Hypothalamus (tissue), 51 donors: ENCODE measurements around the gene SH3RF2.
A peak's percentile ranks its signal among the peaks of the same experiment; 100 is the strongest.

Source experiments
- DNase-seq, 51 donors: peaks; one replicate each; lab custom pipeline; 2025; lab: John Stamatoyannopoulos, UW

Gene SH3RF2

DNA sequence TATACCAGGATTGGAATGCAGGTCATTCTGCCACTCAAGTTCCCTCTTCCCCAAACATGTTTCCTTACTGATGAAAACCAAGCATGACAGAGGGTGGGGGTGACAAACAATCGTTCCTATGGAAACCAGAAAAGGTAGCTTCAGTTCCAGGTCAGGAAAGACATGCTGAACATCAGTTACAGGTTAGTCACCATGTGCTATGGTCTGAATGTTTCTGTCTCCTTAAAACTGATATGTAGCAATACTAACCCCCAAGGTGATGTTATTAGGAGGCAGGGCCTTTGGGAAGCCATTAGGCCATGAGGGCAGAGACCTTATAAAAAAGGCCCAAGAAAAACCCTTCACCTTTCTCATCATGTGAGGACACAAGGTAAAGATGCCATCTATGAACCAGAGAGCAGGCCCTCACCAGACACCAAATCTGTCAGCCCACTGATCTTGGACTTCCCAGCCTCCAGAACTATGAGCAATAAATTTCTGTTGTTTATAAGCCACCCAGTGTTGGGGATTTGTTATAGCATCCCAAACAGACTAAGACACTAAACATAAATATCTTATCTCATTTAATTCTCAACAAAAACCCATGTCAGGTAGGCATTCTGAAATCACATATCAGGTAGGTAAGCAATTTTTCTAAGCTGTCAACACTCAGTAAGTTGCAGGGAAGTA is 15.7 kb upstream of the SH3RF2 start:
- DNase-seq = no peak

DNA sequence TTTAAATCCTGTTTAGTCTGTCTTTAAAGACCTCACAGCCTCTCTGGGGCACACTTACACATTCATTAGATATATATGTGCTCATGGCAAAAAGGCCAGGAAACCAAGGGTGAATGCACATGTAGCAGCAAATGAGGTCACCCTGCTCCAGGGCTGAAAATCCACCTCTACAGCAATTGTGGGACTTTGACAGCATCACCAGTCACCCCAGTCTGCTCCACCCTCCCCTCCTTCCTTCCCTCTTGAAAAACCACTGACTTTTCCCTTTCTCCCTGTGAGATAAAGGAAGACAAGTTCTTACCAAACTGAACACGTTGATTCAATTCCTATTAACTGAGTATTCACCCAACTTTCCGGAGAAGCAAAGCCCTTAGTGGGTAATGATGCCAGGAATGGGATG is 15.2 kb upstream of the SH3RF2 start:
- no peak for DNase-seq

- DNase-seq = no peak
Measured at GRCh38 chr5:145922059-145922458, 14.3 kb upstream of the SH3RF2 start.

DNA sequence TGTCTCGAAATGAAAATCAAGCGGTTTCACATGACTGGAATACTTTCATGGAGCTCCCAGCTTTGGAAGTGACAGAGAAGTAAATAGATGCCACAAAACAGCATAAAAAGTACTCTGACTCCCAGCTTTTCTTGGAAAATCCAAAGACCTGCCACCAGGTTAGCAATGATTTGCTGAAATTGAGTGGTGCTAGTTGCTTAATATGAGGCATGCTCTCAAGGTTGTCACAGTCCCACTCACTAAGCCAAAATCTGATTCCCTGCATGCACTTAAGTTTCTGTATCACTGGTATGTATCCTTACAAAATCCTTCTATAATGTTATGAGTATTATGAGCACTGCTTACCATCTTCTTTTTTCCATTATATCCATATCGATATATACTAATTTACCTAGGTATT is 13.0 kb upstream of the SH3RF2 start:
- no peak for DNase-seq

DNA sequence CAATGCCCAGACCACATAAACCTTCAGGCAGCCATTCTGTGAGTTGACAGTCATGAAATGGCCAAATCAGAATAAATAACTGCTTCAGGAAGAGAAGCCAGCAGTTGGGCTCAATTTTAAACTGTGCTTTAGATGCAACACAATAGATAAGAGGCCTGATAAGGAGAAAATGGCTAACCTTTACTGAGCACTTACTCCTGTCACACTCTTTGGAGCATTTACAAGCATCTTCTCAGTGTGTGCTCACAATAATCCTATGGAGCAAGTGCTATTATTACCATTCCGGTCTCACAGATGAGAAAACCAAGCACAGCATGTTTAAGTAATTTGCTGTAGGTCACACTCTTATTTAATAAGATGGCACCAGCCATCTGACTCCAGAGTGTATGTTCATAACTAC is 11.5 kb upstream of the SH3RF2 start:
- DNase-seq = no peak

DNA sequence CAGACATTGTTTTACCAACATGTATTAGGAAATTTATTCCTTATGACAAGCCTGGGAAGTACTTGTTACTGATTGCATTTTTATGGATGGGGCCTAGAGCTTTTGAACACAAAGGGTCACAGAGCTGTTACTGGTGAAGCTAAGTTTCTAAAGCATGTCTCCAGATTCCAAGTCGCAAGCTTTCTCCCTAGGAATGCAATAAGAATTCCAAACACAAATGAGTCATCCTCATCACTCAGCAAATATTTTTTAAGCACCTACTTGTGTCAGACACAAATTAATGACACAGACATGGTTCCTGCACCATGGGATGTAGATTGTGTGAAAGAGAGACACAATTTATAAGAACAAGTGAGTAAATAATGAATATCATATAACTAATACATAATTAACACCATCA is 11.0 kb upstream of the SH3RF2 start:
- DNase-seq = no peak

GRCh38 chr5:145925803-145926202 is 10.6 kb upstream of the SH3RF2 start:
- DNase-seq = no peak

GRCh38 chr5:145931718-145932117 is 4.7 kb upstream of the SH3RF2 start:
- DNase-seq = no peak

DNA sequence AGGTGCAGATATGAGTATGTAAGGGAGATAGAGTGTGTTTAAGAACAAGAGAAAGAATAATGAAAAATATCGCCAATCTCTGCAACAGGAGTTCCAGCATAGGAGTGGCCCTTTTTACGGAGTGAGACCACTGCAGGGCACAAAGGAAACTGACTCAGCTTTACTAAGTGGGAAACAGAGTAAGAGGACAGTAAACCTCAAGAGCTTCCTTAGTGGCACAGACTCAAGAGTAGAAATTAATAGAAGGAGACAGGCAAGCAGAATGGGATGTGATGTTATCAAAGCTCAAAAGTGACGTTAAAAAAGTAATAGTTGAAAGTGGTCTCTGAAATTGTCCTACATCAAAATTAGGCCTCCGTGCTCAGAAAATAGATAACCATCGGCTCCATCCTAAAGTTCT is 2.1 kb upstream of the SH3RF2 start:
- DNase-seq = no peak

DNA sequence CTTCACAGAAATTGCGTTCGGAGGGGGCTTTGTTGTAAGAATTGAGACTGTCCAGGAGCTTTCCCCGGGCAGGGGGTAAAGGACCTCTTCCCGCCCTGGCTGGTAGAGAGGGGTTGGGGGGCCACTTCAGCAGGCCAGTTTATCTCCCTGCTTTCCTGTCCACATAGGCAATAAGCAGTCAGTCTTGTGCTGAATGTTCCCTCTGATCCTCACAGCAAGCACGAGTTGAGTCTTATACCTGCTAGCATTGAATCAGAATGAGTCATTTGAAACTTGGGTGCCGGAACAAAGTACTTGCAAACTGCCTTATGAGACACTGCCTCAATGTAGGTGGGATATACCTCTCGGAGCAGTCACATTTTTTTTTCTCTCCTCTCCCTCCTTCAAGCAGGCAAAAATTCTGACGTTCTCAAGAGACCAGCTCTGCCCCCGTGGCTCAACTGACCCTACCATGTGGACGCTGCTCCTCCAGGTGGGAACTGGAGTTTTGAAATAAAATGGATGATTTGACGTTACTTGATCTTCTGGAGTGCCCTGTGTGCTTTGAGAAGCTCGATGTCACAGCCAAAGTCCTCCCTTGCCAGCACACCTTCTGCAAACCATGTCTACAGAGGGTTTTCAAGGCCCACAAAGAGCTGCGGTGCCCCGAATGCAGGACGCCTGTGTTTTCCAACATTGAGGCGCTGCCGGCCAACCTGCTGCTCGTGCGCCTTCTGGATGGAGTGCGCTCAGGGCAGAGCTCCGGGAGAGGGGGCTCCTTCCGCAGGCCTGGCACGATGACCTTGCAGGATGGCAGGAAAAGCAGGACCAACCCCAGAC is 1.3 kb downstream of the SH3RF2 start:
- peak in 3 of 51 donors; percentile 7 to 31 (median 26) for DNase-seq

- peak in 1 of 51 donors; percentile 36 for DNase-seq
Measured at GRCh38 chr5:145938776-145939539, 2.6 kb downstream of the SH3RF2 start.

GRCh38 chr5:145939540-145940065 is 3.2 kb downstream of the SH3RF2 start:
- DNase-seq = no peak

GRCh38 chr5:145941096-145941447 is 4.7 kb downstream of the SH3RF2 start:
- DNase-seq = no peak

- DNase-seq = no peak
Measured at GRCh38 chr5:145941448-145942130, 5.2 kb downstream of the SH3RF2 start.

DNA sequence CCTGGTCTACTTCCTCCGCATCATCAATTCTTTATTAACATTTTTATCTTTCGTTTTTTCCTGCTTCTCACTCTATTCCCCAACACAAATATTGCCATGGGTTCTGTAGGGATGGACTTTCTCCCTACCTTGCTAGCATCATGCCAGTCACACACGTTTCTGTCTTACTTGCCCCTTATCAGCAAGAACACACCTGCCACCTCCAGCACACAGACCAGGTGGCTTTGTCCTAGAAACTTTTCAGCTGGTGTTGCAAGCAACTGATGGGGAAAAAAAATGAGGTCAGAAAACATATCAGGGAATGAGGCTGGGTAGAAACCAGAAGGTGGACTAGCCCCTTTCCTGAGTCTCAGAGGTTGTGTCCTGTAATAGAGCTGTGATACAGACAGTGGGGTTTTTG is 5.8 kb downstream of the SH3RF2 start:
- no peak for DNase-seq

DNA sequence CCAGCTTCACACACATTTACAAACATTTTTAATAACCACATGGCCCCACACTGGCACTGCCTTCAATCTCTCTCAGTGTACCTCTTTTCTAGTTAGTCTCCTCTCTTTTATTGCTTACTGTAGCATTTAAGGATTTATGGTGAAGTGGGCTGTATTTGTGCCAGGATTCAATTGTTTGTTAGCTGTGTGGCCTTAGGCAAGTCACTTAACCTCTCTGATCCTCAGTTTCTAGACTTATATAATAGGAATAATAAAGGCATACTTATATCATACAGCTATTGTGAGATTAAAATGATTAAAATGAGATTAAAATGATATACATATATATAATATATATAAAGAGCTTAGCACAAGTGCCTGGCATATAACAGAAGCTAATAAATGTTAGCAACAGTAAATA is 6.4 kb downstream of the SH3RF2 start:
- DNase-seq = no peak

DNA sequence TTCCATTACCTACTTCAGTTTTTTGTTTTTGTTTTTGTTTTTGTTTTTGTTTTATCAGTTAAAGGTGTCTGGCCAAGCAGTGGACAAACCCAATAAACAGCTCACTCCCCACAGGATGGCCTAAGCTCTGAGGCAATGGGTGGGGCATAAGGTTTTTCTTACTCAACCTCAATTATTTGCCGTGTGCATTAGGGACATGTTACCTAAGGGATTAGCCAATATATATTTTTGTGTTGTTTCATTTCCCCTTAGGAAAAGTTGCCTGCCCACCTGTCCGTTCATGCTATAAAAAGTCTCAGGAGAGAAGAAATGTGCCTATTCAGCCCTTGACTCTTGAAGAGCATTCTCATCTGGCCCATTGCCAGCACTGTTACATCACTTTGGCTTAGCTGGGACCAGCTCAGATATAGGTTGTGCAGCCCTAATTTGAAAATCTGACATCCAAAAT is 7.3 kb downstream of the SH3RF2 start:
- no peak for DNase-seq

DNA sequence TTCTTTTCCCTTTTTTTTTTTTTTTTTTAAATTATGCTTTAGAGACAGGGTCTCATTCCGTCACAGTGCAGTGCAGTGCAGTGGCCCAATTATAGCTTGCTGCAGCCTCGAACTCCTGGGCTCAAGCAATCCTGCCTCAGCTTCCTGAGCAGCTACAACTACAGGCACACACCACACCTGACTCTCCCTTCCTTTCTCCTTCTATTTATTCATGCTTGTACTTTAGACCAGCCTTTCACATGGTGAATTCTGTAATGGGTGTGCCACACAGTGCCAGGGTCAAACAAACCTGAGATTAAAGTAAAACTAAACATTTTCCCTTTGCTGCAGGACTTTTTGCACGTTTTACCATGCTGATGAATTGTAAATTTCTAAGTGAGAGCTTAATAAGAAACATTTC is 8.0 kb downstream of the SH3RF2 start:
- DNase-seq = no peak

- no peak for DNase-seq
Measured at GRCh38 chr5:145945620-145946111, 9.3 kb downstream of the SH3RF2 start.

DNA sequence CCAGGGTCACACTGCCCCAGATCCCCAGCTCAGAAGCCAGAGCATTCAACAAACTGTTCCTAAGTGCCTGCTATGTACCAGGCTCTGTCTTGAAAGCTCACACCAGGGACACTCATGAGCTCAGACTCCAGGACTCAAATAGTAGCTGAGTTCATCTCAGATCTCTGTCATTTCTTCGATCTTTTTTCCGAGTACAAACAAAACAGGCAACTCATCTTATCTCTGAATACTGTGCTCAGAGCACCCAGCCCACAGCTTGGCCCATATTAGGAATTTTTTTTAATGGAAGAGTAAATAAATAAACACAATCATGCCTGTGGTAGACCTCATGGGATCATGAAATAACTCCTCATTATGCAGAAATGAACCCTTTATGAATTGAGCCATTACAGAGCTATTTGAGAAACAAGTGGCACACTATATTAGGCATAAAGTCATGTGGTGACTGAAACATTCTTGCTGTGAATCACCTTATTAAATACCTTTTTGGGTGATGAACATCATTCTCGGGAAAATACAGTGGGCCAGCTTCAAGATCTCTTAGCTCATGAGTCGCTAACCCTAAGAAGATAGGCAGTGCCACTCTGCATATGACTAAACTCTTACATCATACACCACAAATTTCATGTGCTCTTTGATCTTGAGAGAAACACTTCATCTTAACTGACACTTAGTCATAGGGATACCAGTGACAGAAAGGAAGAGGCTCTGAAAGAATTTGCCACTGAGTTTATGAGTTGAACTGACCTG is 9.9 kb downstream of the SH3RF2 start:
- DNase-seq = no peak
